NCI-H1694 treated with DMSO at 0.1 percent for 48 hours (cell line): Measurements from ENCODE around the gene RTN4.

ENCODE experiments used
- DNase-seq: peaks from one replicate; lab custom pipeline; 2025; lab: John Stamatoyannopoulos, UW

RTN4 gene

DNA sequence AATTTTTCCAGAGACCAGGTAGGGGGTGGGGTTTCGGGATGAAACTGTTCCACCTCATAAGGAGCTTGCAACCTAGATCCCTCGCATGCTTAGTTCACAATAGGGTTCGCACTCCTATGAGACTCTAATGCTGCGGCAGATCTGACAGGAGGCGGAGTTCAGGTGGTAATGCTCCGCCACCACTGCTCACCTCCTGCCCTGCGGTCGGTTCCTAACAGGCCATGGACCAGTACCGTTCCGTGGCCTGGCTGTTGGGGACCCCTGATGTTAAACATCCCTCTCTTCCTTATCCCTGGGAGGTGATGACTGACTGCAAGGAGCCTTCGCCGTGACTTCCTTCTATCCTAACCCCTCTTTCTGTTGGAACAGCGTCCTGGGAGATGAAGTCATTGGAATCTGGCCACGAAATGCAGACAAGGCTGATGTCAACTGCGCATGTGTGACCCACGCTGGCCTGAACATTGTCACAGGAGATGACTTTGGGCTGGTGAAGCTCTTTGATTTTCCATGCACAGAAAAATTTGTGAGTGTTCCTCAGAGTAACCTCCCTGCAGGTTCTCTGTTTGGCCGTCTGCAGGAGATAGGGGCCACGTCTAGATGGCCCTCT is 82.4 kb downstream of the RTN4 start:
- DNase-seq: no peak

DNA sequence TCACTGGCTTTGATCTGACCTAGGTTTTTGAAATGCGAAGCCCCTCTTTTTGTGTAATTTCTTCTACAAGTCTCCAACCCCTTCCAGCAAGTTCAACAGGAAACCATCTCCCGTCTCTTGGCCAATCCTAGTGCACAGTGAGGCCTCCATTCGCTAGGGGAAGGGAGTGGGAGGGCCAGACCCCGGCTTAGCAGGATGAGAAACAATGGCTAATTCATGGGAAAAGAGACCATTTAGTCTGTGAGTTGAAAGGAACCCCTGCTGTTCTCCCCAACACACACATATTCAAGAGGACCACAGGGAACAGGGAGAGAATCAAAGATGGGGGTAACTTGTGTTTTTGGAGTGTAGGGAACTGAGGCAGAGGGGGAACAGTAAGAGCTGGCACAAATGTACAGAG is 83.0 kb downstream of the RTN4 start:
- no peak for DNase-seq

DNA sequence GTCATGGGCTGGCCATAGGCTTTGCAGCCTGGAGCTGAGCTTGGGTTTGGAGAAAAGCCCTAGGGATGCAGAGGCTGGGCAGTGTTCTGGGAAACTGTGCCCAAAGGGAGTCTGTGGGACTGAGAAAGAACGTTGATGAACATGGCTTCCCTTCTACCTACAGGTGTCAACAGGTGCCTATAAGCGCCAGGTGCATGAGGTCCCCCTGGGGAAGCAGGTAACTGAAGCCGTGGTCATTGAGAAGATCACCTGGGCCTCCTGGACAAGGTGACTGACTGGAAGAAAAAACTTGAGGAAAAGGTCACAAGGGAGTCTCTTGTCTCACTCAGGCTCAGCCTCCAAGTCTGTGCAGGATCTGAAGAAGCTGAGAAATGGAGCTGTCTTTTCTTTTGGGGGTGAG is 83.4 kb downstream of the RTN4 start:
- DNase-seq: no peak

DNA sequence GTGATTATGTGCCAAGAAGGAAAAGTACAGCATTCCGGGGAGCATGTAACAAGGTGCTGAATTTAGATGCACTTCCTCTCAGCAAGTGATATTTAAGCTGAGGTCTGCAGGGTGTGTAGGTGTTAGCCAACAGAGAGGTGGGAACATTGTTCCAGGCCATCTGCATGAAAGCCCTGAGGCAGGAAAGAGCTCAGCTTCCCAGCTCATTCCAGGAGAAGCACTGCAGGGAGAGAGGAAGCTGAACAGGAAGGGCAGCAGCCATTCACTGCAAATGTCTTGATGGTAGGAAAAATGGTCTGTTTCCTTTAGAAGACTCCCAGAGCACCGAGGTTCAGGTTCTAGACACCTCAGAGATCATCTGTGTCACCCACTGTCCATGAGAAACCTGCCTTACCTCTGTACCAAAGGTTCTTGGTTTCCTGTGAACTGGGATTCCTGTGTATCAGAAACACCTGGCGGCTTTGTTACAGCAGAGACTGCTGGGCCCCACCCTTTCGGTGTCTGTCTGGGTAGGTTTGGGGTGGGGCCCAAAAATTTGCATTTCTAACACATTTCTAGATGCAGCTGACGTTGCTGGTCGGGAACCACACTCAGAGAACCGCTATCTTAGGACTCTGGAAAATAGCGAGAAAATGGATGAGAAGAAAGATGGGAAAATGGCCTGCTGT is 84.0 kb downstream of the RTN4 start:
- DNase-seq: no peak

DNA sequence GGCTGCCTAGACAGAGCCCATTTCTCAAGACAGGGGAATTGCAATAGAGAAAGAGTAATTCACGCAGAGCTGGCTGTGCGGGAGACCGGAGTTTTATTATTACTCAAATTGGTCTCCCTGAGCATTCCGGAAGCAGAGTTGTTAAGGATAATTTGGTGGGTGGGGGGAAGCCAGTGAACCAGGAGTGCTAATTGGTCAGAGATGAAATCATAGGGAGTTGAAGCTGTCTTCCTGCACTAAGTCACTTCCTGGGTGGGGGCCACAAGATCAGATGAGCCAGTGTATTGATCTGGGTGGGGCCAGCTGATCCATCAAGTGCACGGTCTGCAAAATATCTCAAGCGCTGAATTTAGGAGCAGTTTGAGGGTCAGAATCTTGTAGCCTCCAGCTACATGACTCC is 84.8 kb downstream of the RTN4 start:
- no peak for DNase-seq

DNA sequence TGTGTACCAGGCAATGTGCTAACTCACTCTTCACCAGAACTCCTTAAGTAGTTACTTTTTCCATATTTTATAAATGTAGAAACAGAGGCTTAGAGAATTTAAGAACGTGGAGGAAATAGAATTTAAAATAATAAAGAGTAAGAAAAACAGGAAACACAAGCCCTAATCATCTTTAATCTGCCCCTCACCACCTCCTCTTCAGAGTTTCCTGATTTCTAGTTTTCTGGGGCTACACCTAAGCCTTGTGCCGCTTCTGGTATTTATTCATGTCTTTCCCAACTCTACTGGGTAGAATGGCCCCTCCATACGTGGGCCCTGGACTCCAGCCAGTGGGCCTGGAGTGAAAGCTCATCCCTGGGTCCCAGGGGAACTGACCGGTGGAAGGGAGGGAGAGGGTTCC is 85.4 kb downstream of the RTN4 start:
- no peak for DNase-seq

DNA sequence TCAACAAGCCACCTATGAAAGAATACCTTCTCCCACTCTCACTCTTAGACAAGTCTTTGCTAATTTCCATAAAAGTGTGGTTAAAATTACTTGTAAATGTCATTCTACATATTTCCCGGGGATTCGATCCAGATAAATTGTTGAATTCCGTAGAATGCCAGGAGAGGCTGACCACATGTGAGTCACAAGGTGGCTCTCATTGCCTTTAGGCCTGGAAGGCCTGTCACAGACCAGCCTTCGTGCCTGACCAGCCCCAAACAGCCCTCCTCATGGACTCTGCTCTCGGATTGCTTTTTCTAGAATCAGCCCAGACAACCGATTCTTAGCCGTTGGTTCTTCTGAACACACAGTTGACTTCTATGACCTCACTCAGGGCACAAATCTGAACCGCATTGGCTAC is 86.0 kb downstream of the RTN4 start:
- no peak for DNase-seq

DNA sequence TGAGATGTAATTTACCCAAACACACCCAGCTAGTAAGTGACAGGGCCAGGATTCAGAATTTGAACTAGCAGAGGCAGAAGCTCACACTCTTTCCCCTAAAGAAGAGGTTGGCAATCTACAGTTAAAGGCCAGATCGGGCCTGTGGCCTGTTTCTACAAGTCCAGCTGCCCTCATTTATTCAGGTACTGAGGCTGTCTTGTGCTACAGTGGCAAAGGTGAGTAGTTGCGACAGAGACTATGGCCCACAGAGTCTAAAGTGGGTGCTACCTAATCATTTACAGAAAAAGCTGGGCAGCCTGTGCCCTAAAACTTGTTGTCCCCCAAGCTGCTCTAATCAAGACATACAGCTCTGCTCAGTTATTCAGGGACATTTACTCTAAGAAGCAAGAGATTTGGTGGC is 86.8 kb downstream of the RTN4 start:
- DNase-seq: no peak

DNA sequence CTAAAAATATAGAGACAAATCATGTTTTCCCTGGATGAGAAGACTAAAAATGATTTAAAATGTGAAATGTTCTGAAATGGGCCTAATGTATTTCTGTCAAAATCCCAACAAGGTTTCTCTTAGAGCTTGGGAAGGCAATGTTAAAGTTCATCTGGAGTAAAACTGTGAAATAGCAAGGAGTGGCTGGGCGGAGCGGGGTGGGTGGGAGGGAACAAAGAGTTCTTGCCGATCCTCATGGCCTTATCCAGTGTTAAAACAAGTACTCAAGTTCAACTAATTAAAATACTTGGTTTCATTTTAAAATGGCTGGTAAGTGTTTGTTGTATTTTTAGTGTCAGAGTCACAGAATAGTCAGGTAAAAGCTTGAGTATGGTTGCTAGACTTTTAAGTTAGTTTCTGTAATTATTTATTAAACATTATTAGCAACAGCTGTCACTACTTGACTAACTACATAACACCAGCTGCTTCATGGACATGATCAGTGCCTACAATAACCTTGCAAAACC is 87.3 kb downstream of the RTN4 start:
- peak; percentile 41 for DNase-seq

DNA sequence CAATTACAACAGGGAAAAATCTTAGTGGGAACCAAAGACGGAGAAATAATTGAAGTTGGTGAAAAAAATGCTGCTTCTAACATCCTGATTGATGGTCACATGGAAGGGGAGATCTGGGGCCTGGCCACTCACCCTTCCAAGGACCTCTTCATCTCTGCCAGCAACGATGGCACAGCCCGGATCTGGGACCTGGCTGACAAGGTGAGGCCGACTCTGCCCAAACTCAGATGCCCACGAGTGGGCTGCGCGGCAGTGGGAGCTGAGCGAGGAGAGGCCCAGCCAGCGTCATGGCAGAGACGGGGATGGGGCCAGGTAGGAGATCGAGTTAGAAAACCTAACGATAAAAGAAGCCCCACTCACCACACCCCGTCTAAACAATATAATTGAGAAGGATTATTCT is 87.7 kb downstream of the RTN4 start:
- DNase-seq: no peak

DNA sequence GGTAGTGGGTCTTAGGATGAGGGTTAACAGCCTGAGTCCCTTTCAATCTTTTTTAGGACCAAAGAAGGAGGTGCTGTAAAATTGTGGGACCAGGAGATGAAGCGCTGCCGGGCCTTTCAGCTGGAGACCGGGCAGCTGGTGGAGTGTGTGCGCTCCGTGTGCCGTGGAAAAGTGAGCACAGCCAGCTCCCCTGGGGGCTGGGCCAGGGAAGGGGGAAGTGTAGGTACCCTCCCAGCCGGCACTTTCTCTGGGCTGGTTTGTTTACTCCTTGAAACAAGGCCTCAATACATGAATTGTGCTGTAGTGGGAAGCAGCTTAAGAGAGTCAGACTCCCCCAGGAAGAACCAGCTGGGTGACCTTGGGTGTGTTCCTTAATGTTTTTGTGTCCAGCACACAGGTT is 90.1 kb downstream of the RTN4 start:
- DNase-seq: no peak

DNA sequence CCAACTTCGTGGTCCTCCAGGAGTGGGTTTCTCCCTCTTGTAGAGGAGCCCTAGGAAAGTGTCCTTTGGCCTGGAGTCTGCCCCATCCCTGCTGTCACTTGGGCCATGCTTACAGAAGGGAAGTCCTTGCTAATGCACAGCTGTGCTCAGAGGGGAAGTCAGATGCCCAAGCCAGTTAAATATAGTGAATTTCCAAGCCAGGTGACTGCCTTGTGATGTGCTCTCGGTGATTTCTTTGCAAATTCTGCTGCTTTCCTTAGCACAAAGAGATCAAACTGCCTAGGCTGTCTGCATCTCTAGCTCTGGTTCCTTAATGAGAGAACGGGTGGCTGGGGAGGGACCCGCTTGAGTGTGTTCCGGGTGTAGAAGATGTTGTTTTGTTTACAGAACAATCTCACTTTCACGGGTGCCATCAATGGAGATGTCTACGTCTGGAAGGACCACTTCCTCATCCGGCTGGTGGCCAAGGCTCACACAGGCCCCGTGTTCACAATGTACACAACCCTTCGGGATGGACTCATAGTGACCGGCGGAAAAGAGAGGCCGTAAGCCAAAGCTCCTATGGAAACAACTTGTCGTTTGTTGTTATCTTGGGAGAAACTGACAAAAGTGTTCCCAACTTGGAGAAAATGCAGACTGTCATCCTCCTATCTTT is 91.4 kb downstream of the RTN4 start:
- no peak for DNase-seq

DNA sequence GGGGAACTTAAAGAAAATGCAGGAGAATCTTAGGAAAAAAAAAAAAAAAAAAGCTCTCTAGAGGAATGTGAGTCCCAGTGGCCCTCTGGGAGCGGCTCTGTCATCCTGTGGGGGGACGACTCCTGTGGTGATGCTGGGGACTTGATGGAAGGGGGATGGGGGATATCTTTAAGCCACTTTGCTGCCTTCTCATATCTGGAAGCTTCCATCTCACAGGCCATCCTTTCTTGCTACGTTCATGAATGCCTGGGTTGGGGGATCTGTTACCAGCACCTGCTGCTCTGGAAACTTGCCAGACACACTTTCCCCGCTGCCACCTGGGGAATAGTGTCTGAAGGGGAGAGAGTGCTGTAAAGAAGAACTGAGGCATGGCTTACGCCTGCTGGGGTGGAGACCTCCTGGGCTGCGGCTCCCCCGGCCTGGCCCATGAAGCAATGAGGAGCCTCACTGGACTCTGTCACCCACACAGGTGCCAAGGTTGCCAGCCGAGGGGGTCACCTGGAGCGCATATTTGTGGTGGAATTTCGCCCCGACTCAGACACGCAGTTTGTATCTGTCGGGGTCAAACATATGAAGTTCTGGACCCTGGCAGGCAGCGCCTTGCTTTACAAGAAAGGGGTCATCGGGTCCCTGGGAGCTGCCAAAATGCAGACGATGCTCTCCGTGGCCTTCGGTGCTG is 92.8 kb downstream of the RTN4 start:
- no peak for DNase-seq

DNA sequence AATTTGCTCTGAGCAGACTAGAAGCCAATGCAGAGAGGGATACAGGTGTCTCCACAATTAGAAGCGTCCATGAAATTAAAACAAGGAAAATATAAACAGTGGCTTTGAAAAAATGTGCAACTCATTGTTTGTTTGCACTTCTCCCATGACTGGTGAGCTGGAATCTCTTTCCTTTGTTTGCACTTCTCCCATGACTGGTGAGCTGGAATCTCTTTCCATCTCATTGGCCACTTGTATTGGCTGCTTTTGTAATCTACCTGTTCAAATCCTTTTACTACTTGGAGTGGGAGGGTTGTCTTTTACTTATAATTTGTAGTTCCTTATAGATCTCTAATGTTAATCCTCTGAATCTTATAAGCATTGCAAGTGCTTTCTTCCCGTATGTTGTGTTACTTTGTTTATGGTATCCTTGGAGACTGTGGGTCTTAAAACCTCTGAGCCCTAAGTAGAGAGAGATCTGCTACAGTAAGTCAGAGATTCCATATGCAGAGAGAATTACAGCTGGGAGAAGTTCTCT is 94.1 kb downstream of the RTN4 start:
- DNase-seq: no peak

DNA sequence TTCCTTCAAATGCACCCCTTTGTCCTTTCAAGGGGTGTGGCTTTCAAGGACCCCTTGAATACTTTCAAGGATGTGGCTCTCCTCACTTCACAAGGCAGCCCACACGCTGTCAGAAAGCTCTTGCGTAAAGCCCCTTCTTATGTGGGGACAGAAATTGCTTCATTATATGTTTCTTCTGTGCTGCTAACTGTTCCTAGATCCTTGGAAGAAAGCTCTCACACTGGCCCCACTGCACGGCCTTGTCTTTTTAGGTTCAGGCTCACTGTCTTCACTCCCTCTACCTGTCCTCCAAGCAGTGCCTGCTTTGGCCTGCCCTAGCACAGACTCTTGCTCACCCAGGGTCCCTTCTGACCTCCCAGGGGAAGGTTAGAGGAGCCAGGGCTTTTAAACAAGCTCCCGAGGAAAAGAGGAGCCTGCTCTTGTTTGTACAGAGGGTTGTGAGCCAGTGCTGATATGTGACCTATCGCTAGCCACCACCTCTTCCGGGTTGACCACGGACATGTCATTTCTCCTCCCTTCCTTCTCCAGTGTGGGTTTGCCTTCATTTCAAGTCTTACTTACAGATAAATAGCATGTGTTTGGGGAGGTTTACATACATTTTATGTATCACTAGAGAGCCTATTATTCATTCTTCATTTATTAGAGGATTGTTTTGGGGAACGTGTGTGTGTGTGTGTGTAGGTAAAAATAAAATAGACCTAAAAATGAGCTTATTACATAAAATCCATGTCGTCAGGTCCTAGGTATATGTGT is 94.7 kb downstream of the RTN4 start:
- DNase-seq: no peak

DNA sequence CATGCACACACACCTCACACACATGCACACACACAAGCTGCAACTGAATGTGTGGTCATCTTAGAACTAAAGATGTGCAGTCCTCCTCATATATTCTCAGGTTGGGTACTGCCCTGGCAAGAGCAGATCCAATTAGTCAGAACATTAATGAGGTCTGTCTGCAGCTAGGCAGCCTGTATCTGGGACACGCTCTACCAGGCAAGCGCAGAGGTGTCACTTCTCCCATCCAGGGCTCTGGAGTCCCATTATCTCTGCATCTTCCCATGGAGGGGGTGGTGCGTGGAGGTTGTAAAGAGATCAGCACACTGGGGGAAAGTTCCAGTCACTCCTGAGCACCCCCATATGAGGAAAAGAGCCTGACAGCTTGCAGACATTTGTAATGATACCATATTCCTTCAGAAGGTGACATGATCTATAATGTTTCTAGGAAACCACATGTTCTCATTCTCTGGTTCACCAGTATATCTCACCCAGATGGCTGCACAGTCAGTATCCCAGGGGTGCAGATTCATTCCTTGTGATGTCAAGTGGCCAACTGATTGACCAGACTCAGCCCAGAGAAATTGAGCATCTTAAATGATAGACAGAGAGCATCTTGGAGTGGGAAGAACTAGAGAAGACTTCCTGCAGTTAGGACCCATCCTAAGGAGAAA is 95.4 kb downstream of the RTN4 start:
- DNase-seq: no peak

DNA sequence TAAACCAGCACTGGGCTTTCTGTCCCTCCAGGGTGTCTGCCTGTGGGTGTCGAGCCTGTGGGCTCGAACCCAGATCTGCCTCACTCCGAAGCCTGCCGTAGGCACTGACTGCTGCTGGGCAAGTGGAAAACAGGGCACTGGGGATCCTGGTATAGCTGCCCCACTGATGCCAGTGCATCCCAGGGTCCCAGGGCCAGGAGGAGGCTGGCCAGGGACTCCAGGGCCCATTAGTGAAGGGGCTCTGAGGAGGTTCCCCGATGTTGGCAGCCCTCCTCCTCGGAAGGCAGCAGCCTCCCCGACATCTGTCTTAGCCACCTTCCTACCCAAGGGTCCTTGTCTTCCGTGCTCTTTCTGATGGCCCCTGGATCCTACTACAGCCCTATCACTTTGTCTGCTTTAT is 96.1 kb downstream of the RTN4 start:
- DNase-seq: no peak

DNA sequence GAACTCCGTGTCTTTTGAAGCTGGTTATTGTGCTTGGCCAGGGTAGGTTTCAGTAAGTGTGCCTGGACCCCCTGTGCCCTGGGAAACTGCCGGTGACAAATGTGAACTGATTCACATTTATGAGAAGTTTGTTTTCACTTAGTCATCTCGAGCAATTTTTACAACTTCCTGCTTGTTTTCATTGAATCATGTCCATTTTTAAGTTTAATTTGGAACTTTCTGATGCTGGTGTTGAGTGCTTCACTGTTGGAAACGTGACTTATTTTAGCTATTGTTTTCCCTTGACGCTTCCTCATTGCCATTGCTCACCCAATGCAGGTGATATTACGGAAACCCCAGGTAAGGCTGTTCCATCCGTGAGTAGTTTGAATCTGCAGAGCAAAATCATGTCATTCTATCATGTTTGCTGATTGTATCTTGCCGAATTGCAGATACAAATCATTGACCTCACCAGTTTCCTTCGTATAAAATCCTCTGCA is 97.2 kb downstream of the RTN4 start:
- DNase-seq: no peak

DNA sequence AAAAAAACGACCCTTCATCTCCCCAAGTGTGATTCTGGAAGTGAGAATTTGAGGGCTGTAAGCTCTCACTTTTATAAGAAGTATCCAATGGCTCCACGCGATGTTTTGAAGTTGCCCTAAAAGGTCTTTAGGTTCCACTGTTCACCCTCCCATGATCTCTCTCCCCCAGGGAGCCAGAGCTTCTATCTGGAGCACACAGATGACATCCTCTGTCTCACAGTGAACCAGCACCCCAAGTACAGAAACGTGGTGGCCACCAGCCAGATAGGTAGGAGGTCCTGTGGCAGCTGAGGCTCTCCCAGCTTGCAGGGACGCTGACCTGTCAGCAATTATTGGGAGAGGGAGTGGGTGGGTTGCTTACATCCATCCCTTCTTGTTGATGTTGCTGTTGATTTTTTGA is 97.8 kb downstream of the RTN4 start:
- no peak for DNase-seq

DNA sequence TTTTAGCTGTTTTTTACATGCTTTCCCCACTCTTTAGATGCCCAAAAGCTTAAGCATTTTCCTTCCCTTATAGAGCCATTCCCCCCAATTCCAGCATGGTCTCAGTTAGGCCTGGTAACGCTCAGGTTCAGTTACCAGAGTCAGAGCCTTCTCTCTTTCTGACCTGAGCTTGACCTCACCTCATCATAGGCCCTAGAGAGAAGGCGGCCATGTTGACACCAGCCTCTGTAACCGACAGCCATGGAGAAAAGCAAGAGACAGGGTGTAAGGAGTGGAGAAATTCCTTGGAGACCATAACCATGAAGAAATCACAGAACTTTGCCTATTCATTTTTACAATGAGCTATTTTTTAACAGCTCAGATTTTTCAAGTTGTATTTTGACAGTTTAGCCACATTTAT is 99.4 kb downstream of the RTN4 start:
- DNase-seq: no peak

DNA sequence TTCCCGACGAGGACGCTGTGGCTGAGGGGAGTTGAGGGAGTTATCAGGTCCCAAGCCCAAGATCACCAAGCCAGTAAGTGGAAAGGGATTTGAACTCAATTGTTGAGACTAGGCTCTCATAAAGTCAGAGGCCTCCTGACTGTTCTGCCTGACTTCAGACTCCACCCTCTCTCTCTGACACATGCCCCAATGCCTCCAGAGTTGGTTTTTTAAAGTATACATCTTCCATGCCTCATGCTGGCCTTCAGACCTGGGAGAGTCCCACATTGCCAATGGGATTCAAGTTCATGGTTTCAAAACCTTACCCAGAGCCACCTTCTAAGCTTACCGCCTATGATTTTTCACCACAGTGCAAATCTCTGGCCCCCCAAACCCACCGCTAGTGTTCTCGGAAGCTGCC is 100.8 kb downstream of the RTN4 start:
- no peak for DNase-seq
